H1 (cell line): Measurements from ENCODE around the gene FIZ1. TPM values are rescaled to one million over a fixed set of nuclear protein-coding genes. Genes with fewer than 3 reads are reported as not detected.

Source experiments
- CTCF ChIA-PET: fragments of 300-600 bp; sonication (Branson Sonifier 250); formaldehyde crosslinking; loops from one replicate; lab custom pipeline; 2021; ENCODE audit not compliant: partially characterized antibody; lab: Charles Lee
- POLR2A ChIA-PET: fragments of 300-600 bp; sonication (Branson Sonifier 250); formaldehyde crosslinking; loops from one replicate; lab custom pipeline; 2021; ENCODE audit warnings: inconsistent platforms; ENCODE audit not compliant: partially characterized antibody; lab: Charles Lee
- DNase-seq, 2 experiments: peaks; one replicate each; pipeline versions ENCODE4 v3.0.0 to v3.0.0-alpha.2; 2010 to 2022; ENCODE audit warnings: low spot score in 2 of 2, low read depth in 1 of 2, mixed read lengths in 1 of 2
- FAIRE-seq: peaks from 2 replicates; lab custom pipeline; 2011; peaks lifted over from hg19 to GRCh38; lab: Jason Lieb, UNC
- H2AFZ ChIP-seq: 2 replicates; pipeline ENCODE4 v1.8.1; 2012; ENCODE audit warnings: low read length, inconsistent platforms
- H2AK5ac ChIP-seq: 2 replicates; pipeline ENCODE4 v1.6.1; 2013; ENCODE audit warnings: low read depth, low read length
- H2BK120ac ChIP-seq: replicated peaks from 2 replicates; pipeline ENCODE3; 2013; ENCODE audit warnings: low read depth, low read length, inconsistent platforms
- H2BK12ac ChIP-seq: 2 replicates; pipeline ENCODE4 v1.6.1; 2013; ENCODE audit warnings: low read depth, low read length
- H2BK15ac ChIP-seq: 2 replicates; pipeline ENCODE4 v1.6.1; 2013; ENCODE audit warnings: low read length
- H2BK20ac ChIP-seq: 2 replicates; pipeline ENCODE4 v1.6.1; 2013; ENCODE audit warnings: low read length
- H2BK5ac ChIP-seq: 2 replicates; pipeline ENCODE4 v1.6.1; 2013; ENCODE audit warnings: low read depth, low read length
- H3K14ac ChIP-seq: 2 replicates; pipeline ENCODE4 v1.6.1; 2013; ENCODE audit warnings: inconsistent platforms; ENCODE audit not compliant: insufficient read length
- H3K18ac ChIP-seq: 2 replicates; pipeline ENCODE4 v1.6.1; 2013; ENCODE audit warnings: low read length; ENCODE audit errors: extremely low read depth
- H3K23ac ChIP-seq: 2 replicates; pipeline ENCODE4 v1.6.1; 2013; ENCODE audit warnings: inconsistent platforms; ENCODE audit not compliant: insufficient read length
- H3K23me2 ChIP-seq: 2 replicates; pipeline ENCODE4 v1.6.1; 2013; ENCODE audit warnings: low read depth, low read length
- H3K27ac ChIP-seq: 2 replicates; pipeline ENCODE4 v1.6.1; 2011; ENCODE audit warnings: low read depth, low read length, inconsistent platforms
- H3K27me3 ChIP-seq, 4 experiments: replicated peaks in 1 of 4; 1 replicate in 1 of 4; 2 replicates in 3 of 4; pipeline versions ENCODE4 v1.6.1 to v1.8.1; 2011 to 2013; ENCODE audit warnings: low read length in 3 of 4, mild to moderate bottlenecking in 3 of 4, inconsistent platforms in 2 of 4, mixed read lengths in 2 of 4, moderate library complexity in 1 of 4; ENCODE audit not compliant: control insufficient read depth in 3 of 4, insufficient read depth in 3 of 4; ENCODE audit errors: extremely low read depth in 1 of 4
- H3K36me3 ChIP-seq, 4 experiments: 2 replicates each; pipeline versions ENCODE4 v1.6.1 to v1.8.1; 2011 to 2013; ENCODE audit warnings: mild to moderate bottlenecking in 4 of 4, low read length in 3 of 4, moderate library complexity in 2 of 4, control low read depth in 1 of 4, inconsistent platforms in 1 of 4; ENCODE audit not compliant: insufficient read depth in 4 of 4, control insufficient read depth in 2 of 4
- H3K4ac ChIP-seq: replicated peaks from 2 replicates; pipeline ENCODE3; 2013; ENCODE audit warnings: low read length, low read depth, mixed read lengths, inconsistent platforms; ENCODE audit not compliant: insufficient read length
- H3K4me1 ChIP-seq, 4 experiments: replicated peaks in 1 of 4; 1 replicate in 1 of 4; 2 replicates in 3 of 4; pipeline versions ENCODE4 v1.6.1 to v1.8.1; 2011 to 2013; ENCODE audit warnings: low read length in 3 of 4, inconsistent platforms in 2 of 4, mixed read lengths in 1 of 4; ENCODE audit not compliant: insufficient read depth in 4 of 4, control insufficient read depth in 3 of 4
- H3K4me2 ChIP-seq, 2 experiments: 2 replicates each; pipeline versions ENCODE4 v1.6.1 to v1.8.1; 2011 to 2013; ENCODE audit warnings: low read depth in 2 of 2, low read length in 2 of 2, control low read depth in 1 of 2, inconsistent platforms in 1 of 2, mild to moderate bottlenecking in 1 of 2; ENCODE audit not compliant: insufficient read depth in 1 of 2
- H3K4me3 ChIP-seq, 4 experiments: fragments of 200-600, 300-600 bp in 1 of 4; sonication (generic), shearing (Covaris generic), sonication (Bioruptor Twin) in 1 of 4; 2 replicates each; pipeline versions ENCODE4 v1.5.1 to v1.8.1; 2011 to 2016; ENCODE audit warnings: low read length in 4 of 4, low read depth in 3 of 4, control low read depth in 2 of 4, inconsistent platforms in 2 of 4, mild to moderate bottlenecking in 2 of 4, mixed read lengths in 1 of 4, moderate library complexity in 1 of 4; ENCODE audit not compliant: insufficient read depth in 2 of 4; ENCODE audit errors: extremely low read depth in 1 of 4
- H3K56ac ChIP-seq: replicated peaks from 2 replicates; pipeline ENCODE3; 2013; ENCODE audit warnings: low read depth, mild to moderate bottlenecking, mixed read lengths, low read length, inconsistent platforms; ENCODE audit not compliant: insufficient read length
- H3K79me1 ChIP-seq: 2 replicates; pipeline ENCODE4 v1.6.1; 2013; ENCODE audit warnings: low read depth, low read length, control low read depth
- H3K79me2 ChIP-seq, 2 experiments: 2 replicates each; pipeline versions ENCODE4 v1.6.1 to v1.8.1; 2012 to 2013; ENCODE audit warnings: low read length in 2 of 2, mild to moderate bottlenecking in 2 of 2, inconsistent platforms in 1 of 2; ENCODE audit not compliant: insufficient read depth in 2 of 2, control insufficient read depth in 1 of 2
- H3K9ac ChIP-seq, 4 experiments: replicated peaks in 1 of 4; 1 replicate in 1 of 4; 2 replicates in 3 of 4; pipeline versions ENCODE4 v1.6.1 to v1.8.1; 2011 to 2013; ENCODE audit warnings: low read depth in 3 of 4, low read length in 3 of 4, control low read depth in 2 of 4, mild to moderate bottlenecking in 2 of 4, moderate library complexity in 2 of 4, inconsistent platforms in 1 of 4; ENCODE audit errors: extremely low read depth in 1 of 4
- H3K9me3 ChIP-seq, 2 experiments: 2 replicates each; pipeline versions ENCODE4 v1.6.1 to v1.8.1; 2012 to 2013; ENCODE audit warnings: mild to moderate bottlenecking in 2 of 2, moderate library complexity in 2 of 2, control low read depth in 1 of 2, inconsistent platforms in 1 of 2, low read depth in 1 of 2, low read length in 1 of 2, mixed read lengths in 1 of 2; ENCODE audit not compliant: insufficient read depth in 2 of 2
- H4K20me1 ChIP-seq, 2 experiments: replicated peaks in 1 of 2; 2 replicates each; pipeline versions ENCODE3 to v1.8.1; 2011 to 2013; ENCODE audit warnings: inconsistent platforms in 2 of 2, low read length in 2 of 2, mild to moderate bottlenecking in 1 of 2; ENCODE audit not compliant: insufficient read depth in 2 of 2, control insufficient read depth in 1 of 2
- H4K5ac ChIP-seq: 2 replicates; pipeline ENCODE4 v1.6.1; 2013; ENCODE audit warnings: low read length, low read depth, mixed read lengths, inconsistent platforms; ENCODE audit not compliant: insufficient read length
- H4K8ac ChIP-seq: 2 replicates; pipeline ENCODE4 v1.8.0; 2013; ENCODE audit warnings: mild to moderate bottlenecking, moderate library complexity, low read length, inconsistent platforms; ENCODE audit not compliant: insufficient read depth; ENCODE audit errors: extremely low read depth
- H4K91ac ChIP-seq: replicated peaks from 2 replicates; pipeline ENCODE3; 2013; ENCODE audit warnings: low read length, mixed read lengths, inconsistent platforms; ENCODE audit not compliant: insufficient read length
- EGR1 ChIP-seq: IDR thresholded peaks from 2 replicates; pipeline ENCODE4 v1.6.1; 2011; ENCODE audit warnings: low read depth, low read length, borderline replicate concordance
- TAF7 ChIP-seq: optimal IDR thresholded peaks from 2 replicates; pipeline ENCODE3; 2011; ENCODE audit warnings: low read depth, mild to moderate bottlenecking, inconsistent platforms, low read length, moderate library complexity, borderline replicate concordance
- WGBS, 2 experiments: shearing (Covaris generic) in 1 of 2; methylation state at CpG; one replicate each; pipeline versions ENCODE4 v1.1.6 to v1.1.7; 2013 to 2015; ENCODE audit warnings: low lambda C conversion rate in 2 of 2, mixed read lengths in 2 of 2, inconsistent platforms in 1 of 2, low coverage in 1 of 2, missing lambda C conversion rate in 1 of 2; ENCODE audit not compliant: insufficient replicate concordance in 2 of 2, insufficient coverage in 1 of 2, insufficient read length in 1 of 2; ENCODE audit errors: extremely low coverage in 1 of 2, missing lambda C conversion rate in 1 of 2; 5-methylcytosine and 5-hydroxymethylcytosine counted together
- polyA plus RNA-seq, 7 experiments: library from polyadenylated mRNA; depleted of rRNA in 3 of 7; stranded (reverse) in 5 of 7; unstranded in 2 of 7; fragments of >200 nt in 5 of 7; fragments of 200-250 nt in 2 of 7; gene quantifications; 1 replicate in 5 of 7; 2 replicates in 1 of 7; 4 replicates in 1 of 7; pipeline versions ENCODE4 v1.2.1 to v1.2.3, GENCODE V29; 2011 to 2013; ENCODE audit warnings: missing spikeins in 2 of 7, mixed read lengths in 2 of 7
- total RNA-seq: library from RNA; stranded (reverse); fragmentation: NEBNext Ultra II Directional; extraction: Animal tissue kit (Norgen Biotek cat#: 25700); gene quantifications from 2 replicates; pipeline ENCODE4 v1.2.1, GENCODE V29; 2021

FIZ1 gene
- total and polyA plus RNA-seq, 2 of the 8 experiments (the other 6 are each of a cell fraction or from before 2014, with no cell fraction given), result 9.1 to 18.5 TPM

- WGBS, 2 experiments, result 99% methylated on average over 16 of the region's 90 CpGs; no CpG with 5 or more reads in 1 of the 2 experiments
- ChIA-PET POLR2A (interaction anchor here (0.7 to 2.5 kb wide), 2 partner anchors 26 to 29 kb away, joined by 3 to 7 read pairs; no protein-coding TSS in a partner anchor), CTCF (interaction anchor here (0.5 kb wide), 1 partner anchor 236 kb away, joined by 3 read pairs; no protein-coding TSS in a partner anchor)
- H2AK5ac ChIP-seq, result 0 out of 2 replicates have a peak overlapping the region, but pooled peaks have one; percentile 75
- H2BK5ac ChIP-seq, result peak overlapping the region; percentile 66; the same call in 1 of the 2 replicates
- no peaks in the 10 kb centered on the region for H3K9me3 ChIP-seq
- H3K79me1 ChIP-seq, result peaks cover 8% of the 10 kb centered on the region; the same call in 1 of the 2 replicates
- no peak overlapping the region for H3K14ac ChIP-seq
- no peak overlapping the region for H4K5ac ChIP-seq
- peaks cover 7 to 23% (median 9%) of the 10 kb centered on the region in 4 experiments; a peak in 7 of 8 replicates for H3K36me3 ChIP-seq
- H4K20me1 ChIP-seq, result peaks cover 0 to 4% of the 10 kb centered on the region in 2 experiments
- no peak overlapping the region for H3K56ac ChIP-seq
- H3K79me2 ChIP-seq, result peaks cover 5 to 6% of the 10 kb centered on the region in 2 experiments; a peak in 3 of 4 replicates
- no peaks in the 10 kb centered on the region for H3K4me1 ChIP-seq
- no peak for FAIRE-seq
- no peak overlapping the region for H2BK120ac ChIP-seq
- no peak overlapping the region; a peak in 1 of 7 replicates for H3K9ac ChIP-seq
- H3K27ac ChIP-seq, result no peak overlapping the region
- H4K91ac ChIP-seq, result no peak overlapping the region
- peak overlapping the region; percentile 74 to 99 for H3K4me2 ChIP-seq
- H3K4me3 ChIP-seq, result peak overlapping the region in 2 of 4 experiments; percentile 73 to 92; a peak in 4 of 8 replicates
- H3K4ac ChIP-seq, result no peak overlapping the region
- H4K8ac ChIP-seq, result no peak overlapping the region; the same call in 1 of the 2 replicates
- no peak overlapping the region for H2BK15ac ChIP-seq
- no peak overlapping the region for H2AFZ ChIP-seq
- no peak overlapping the region for H3K18ac ChIP-seq
- H3K23ac ChIP-seq, result no peak overlapping the region
- no peak overlapping the region for H2BK12ac ChIP-seq
- TF ChIP-seq TAF7 (no peak), EGR1 (peak; percentile 33; the same call in 1 of the 2 replicates)
- H3K27me3 ChIP-seq, result no peaks in the 10 kb centered on the region
- DNase-seq, result no peak
- H3K23me2 ChIP-seq, result peaks cover 6% of the 10 kb centered on the region; the same call in 1 of the 2 replicates
- no peak overlapping the region for H2BK20ac ChIP-seq
Observed at GRCh38 chr19:55578761-55579747, 20.3 kb downstream of the FIZ1 start.
